ENCODE data around the gene PRDX3. TPM values are rescaled to one million over a fixed set of nuclear protein-coding genes. Genes with fewer than 3 reads are reported as not detected.

The PRDX3 gene
- total RNA-seq, 4 donors from 2014 or later = 58.8 to 78.3 (median 62.1) TPM

GRCh38 chr10:119120413-119120867 lies 58.2 kb downstream of the PRDX3 start:
- peaks cover 76% of the 10 kb centered on the region for H3K36me3 ChIP-seq
- DNase-seq (ENCODE audit: low spot score in 2 of 2) = no peak
- H3K27ac ChIP-seq = no peak overlapping the region
- H3K4me1 ChIP-seq = no peaks in the 10 kb centered on the region
- no peak overlapping the region for H3K4me3 ChIP-seq
- TF ChIP-seq CTCF (IDR thresholded peaks at IDR 0.05) = no peak
- no peak for TF ChIP-seq POLR2A (IDR thresholded peaks at IDR 0.05)
- TF ChIP-seq POLR2AphosphoS5 (IDR thresholded peaks at IDR 0.05) = no peak
- no peak for TF ChIP-seq EP300 (IDR thresholded peaks at IDR 0.05)
- H3K9me3 ChIP-seq = no peaks in the 10 kb centered on the region
- WGBS = 84% methylated on average over 4 of the region's 4 CpGs
- H3K27me3 ChIP-seq = no peaks in the 10 kb centered on the region

GRCh38 chr10:119119400-119119799 lies 59.2 kb downstream of the PRDX3 start:
- Histone ChIP-seq H3K4me3 (no peak overlapping the region), H3K27ac (no peak overlapping the region), H3K36me3 (peaks cover 76% of the 10 kb centered on the region), H3K9me3 (no peaks in the 10 kb centered on the region), H3K4me1 (no peaks in the 10 kb centered on the region), H3K27me3 (no peaks in the 10 kb centered on the region)
- no peak for TF ChIP-seq POLR2A (IDR thresholded peaks at IDR 0.05)
- no peak for TF ChIP-seq CTCF (IDR thresholded peaks at IDR 0.05)
- TF ChIP-seq POLR2AphosphoS5 (IDR thresholded peaks at IDR 0.05) = no peak
- TF ChIP-seq EP300 (IDR thresholded peaks at IDR 0.05) = no peak
- no peak for DNase-seq (ENCODE audit: low spot score in 2 of 2)
- WGBS = 100% methylated on average over 1 of the region's 1 CpG

- no peak for DNase-seq (ENCODE audit: low spot score in 2 of 2)
- Histone ChIP-seq H3K36me3 (peaks cover 76% of the 10 kb centered on the region), H3K4me1 (no peaks in the 10 kb centered on the region), H3K4me3 (no peak overlapping the region), H3K27ac (no peak overlapping the region), H3K27me3 (no peaks in the 10 kb centered on the region), H3K9me3 (no peaks in the 10 kb centered on the region)
- WGBS = 88% methylated on average over 5 of the region's 5 CpGs
- TF ChIP-seq POLR2A (IDR thresholded peaks at IDR 0.05) (no peak), CTCF (IDR thresholded peaks at IDR 0.05) (no peak), EP300 (IDR thresholded peaks at IDR 0.05) (no peak), POLR2AphosphoS5 (IDR thresholded peaks at IDR 0.05) (no peak)
Observed at GRCh38 chr10:119118231-119118630, 60.4 kb downstream of the PRDX3 start.

Other genes with a start within 250 kb of the PRDX3 start
- gene NANOS1, start 149.1 kb downstream of the PRDX3 start, total RNA-seq = 1 to 10 TPM; 2.3 to 2.9 (median 2.7) TPM
- 100 to 1,000 TPM; 116 to 148 (median 123) TPM for gene EIF3A, start 98.0 kb downstream of the PRDX3 start, total RNA-seq
- gene DENND10, start 74.7 kb downstream of the PRDX3 start, total RNA-seq = 10 to 100 TPM; 27.5 to 45.8 (median 33.1) TPM
- gene SFXN4, start 13.1 kb downstream of the PRDX3 start, total RNA-seq = 10 to 100 TPM; 12.2 to 37.4 (median 15.0) TPM
- 1 to 10 TPM; 4.8 to 9.0 (median 6.7) TPM for gene GRK5, start 28.8 kb upstream of the PRDX3 start, total RNA-seq

Data from suprapubic skin (tissue), 4 donors.